GM12891 (cell line): ENCODE measurements around the gene SMG1.

ENCODE experiments used
- PAX5 ChIP-seq: IDR thresholded peaks from 2 replicates; pipeline ENCODE4 v1.6.1; 2011; ENCODE audit warnings: low read length, moderate library complexity, mild to moderate bottlenecking; ENCODE audit not compliant: insufficient read depth, severe bottlenecking
- POLR2A ChIP-seq: IDR thresholded peaks from 2 replicates; pipeline ENCODE4 v1.6.1; 2011; ENCODE audit warnings: low read depth, low read length, control low read depth
- POLR2AphosphoS5 ChIP-seq: IDR thresholded peaks from 2 replicates; pipeline ENCODE4 v1.6.1; 2011; ENCODE audit warnings: low read depth, low read length, control low read depth
- POU2F2 ChIP-seq: IDR thresholded peaks from 2 replicates; pipeline ENCODE4 v1.6.1; 2011; ENCODE audit warnings: low read depth, mild to moderate bottlenecking, control low read depth, low read length, moderate library complexity
- TAF1 ChIP-seq: IDR thresholded peaks from 2 replicates; pipeline ENCODE4 v1.6.1; 2011; ENCODE audit warnings: low read depth, low read length, control low read depth

GRCh38 chr16:18839555-18839954 is 86.7 kb downstream of the SMG1 start:
- TF ChIP-seq POLR2A (no peak), POLR2AphosphoS5 (no peak), TAF1 (no peak), PAX5 (no peak), POU2F2 (no peak)
